Retinal pigment epithelial cell (primary cell): ENCODE data around the gene HARS1.
"Not testable (repeated sequence)": the region's sequence is repeated elsewhere in the genome, so short reads cannot be mapped to it uniquely, and the experiment has no call there.

Experiments
- DNase-seq: peaks from one replicate; pipeline ENCODE4 v3.0.0-alpha.2; 2010; ENCODE audit warnings: low read depth
- H3K4me3 ChIP-seq: 2 replicates; pipeline ENCODE4 v1.5.1; 2011; ENCODE audit warnings: mild to moderate bottlenecking, low read length, control low read depth, moderate library complexity
- CTCF ChIP-seq: conservative IDR thresholded peaks from 2 replicates; pipeline ENCODE4 v1.5.1; 2011; ENCODE audit warnings: low read depth, low read length, control low read depth, inconsistent platforms

HARS1 gene

GRCh38 chr5:140690941-140691924 lies at the start of gene HARS1, which contains the start of gene HARS2:
Gene HARS1, minus strand, starts transcription at chr5:140691370. Its CDS starts 66 bp downstream, at chr5:140691304.
Gene HARS2, plus strand, starts transcription at chr5:140691455. Its CDS starts 194 bp downstream, at chr5:140691649.
- DNase-seq = peak; percentile 81

GRCh38 chr5:140737486-140737885 lies 46.3 kb upstream of the HARS1 start:
- no peak for DNase-seq
- H3K4me3 ChIP-seq = no peak overlapping the region
- no peak for TF ChIP-seq CTCF

More at GRCh38 chr5:140690941-140691924, at the start of gene HARS1, which contains the start of gene HARS2:
- peak within 1 kb of the TSS; percentile 91 for H3K4me3 ChIP-seq
- TF ChIP-seq CTCF = no peak

- DNase-seq = no peak
Measured at GRCh38 chr5:140734354-140734753, 43.2 kb upstream of the HARS1 start.

GRCh38 chr5:140733098-140733497 lies 41.9 kb upstream of the HARS1 start:
- no peak overlapping the region for H3K4me3 ChIP-seq
- TF ChIP-seq CTCF = no peak
- DNase-seq = no peak

More at GRCh38 chr5:140734354-140734753, 43.2 kb upstream of the HARS1 start:
- no peak for TF ChIP-seq CTCF
- no peak overlapping the region for H3K4me3 ChIP-seq

- peak; percentile 55 for DNase-seq
- TF ChIP-seq CTCF = no peak
- peak overlapping the region; percentile 66 for H3K4me3 ChIP-seq
Measured at GRCh38 chr5:140725799-140726471, 34.8 kb upstream of the HARS1 start.

- H3K4me3 ChIP-seq, DNase-seq: not testable (repeated sequence)
Measured at GRCh38 chr5:140721395-140721794, 30.2 kb upstream of the HARS1 start.

GRCh38 chr5:140720738-140721137 lies 29.6 kb upstream of the HARS1 start:
- DNase-seq, H3K4me3 ChIP-seq: not testable (repeated sequence)
